ENCODE data around the gene SEC16A.
A peak's percentile ranks its signal among the peaks of the same experiment; 100 is the strongest.

Gene SEC16A

DNA sequence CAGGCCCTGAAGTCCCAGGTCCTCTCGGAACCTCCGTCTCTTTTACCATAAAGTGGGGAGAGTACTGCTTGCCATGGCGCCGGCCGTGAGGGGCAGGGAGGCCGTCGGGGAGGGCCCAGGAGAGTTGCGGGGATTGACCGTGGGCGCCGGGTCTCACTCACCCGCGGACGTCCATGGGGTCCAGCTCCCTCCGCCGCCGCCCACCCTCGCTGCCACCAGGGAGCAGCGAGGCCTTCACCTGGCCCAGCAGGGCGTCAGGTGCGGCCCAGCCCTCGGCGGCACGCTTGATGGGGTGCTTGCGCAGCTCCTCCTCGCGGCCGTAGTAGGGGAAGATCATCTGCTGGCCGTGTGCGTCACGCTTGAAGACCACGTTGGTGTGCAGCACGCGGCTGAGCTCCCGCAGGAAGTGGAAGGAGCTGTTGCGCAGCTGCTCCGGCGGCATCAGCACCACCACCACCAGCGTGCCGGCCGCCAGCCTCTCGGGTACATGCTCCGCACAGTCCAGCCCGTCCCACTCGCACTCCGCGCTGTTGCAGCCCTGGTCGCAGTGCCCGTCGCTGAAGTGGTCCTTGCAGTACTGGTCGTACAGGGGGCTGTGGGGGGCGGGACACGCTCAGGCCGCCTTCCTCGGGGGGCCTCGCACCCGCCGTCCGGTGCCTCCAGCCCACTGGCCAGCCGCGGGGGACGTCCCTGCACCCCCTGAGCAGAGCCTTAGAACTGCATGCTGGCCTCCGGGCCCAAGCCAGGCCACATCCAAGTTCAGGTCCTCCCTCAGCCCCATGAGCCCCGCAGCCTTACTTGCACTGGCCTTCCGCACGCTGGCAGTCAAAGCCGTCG lies 21.9 kb upstream of the SEC16A start:
- DNase-seq, result no peak

DNA sequence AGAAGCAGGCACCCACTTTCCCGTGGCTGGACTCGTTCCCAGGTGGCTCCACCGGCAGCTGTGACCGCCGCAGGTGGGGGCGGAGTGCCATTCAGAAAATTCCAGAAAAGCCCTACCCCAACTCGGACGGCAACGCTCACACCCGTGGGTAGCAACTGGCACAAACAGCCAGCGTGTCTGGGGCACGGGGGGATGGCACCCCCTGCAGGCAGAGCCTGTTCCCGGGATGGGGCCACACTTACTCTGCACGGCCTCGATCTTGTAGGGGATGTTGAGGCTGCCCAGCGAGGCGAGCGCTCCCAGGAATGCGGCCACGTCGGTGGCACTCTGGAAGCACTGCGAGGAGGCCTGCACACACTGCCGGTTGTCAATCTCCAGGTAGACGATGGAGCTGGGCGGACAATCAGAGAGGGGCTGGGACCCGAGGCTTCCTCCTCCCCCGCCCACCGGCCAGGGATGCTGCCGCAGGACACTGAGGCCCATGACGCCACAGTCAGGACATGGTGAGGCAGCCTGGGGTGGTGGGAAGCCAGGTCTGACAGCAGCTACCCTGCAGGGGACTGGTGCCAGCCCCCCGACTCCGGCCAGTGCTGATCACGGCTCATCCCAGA lies 20.2 kb upstream of the SEC16A start:
- no peak for DNase-seq

DNA sequence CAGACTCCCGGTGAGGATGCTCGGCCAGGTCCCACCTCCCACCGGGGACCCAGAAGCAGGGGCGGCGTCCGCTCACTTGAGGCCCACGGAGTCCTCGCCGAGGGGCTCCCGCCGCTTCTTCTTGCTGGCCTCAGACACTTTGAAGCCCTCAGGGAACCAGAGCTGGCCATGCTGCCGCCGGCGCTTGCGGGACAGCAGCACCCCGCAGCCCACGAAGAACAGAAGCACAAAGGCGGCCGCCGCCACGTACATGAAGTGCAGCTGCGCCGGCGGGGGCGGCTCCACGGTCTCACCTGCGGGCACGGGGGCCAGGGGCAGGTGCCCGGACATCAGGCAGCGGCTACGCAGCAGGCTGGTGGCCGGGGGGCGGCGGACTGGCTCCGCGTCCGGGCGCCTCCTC lies 19.4 kb upstream of the SEC16A start:
- no peak for DNase-seq

DNA sequence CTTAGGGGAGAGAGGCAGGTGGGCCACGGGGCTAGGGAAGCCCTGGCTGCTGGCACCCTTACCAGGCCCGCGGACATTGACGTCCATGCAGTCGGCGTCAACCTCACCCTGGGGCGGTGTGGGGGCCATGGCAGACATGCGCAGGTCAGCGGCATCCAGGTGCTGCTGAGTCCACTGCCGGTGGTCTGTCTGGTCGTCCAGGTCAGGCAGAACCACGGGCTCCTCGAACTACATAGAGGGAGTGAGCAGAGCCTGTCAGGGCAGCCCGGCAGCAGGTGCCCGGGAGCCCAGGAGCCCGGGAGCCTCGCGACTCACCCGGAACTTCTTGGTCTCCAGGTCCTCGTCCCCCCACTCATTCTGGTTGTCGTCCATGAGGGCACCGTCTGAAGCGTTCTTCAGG lies 18.8 kb upstream of the SEC16A start:
- DNase-seq, result no peak

DNA sequence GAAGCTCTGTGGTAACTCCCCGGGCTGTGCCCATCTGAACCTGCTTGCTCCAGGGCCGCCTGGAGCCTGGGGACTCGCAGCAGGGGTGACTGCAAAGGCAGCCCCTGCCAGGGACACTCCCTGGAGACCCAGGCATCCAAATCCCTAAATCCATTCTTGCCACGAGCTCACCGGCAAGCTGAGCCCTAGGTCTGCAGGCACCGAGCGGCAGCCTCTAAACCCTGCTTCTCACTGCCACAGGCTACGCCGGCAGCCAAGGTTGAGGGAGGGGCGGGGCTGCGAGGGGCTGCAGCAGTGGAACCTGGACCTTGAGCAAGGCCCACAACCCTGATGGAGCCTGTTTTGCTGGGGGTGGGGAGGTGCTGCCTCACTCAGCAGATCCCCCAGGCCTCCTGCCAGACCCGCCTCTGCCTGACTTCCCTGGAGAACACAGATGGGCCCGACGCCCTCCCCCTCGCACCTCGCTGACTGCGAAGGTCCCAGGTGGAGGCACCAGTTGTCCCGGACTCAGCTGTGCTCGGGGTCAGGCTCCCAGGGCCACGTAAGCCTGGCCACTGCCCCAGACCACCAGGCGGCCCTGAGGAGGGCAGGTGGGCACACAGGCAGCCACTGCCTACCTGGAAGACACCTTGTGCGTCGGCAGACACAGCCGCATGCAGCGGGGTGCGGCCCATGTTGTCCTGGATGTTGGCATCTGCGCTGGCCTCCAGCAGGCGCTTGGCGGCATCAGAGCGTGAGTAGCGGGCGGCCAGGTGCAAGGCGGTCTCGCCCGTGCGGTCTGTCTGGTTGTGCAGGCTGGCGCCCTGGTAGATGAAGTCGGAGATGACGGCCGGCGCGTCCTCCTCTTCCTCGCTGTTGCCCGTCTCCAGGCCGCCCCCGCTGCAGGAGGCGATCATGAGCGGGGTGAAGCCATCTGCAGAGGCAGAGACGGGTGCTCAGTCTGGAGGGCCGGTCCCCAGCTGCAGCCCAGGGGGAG lies 17.4 kb upstream of the SEC16A start:
- DNase-seq, result no peak

DNA sequence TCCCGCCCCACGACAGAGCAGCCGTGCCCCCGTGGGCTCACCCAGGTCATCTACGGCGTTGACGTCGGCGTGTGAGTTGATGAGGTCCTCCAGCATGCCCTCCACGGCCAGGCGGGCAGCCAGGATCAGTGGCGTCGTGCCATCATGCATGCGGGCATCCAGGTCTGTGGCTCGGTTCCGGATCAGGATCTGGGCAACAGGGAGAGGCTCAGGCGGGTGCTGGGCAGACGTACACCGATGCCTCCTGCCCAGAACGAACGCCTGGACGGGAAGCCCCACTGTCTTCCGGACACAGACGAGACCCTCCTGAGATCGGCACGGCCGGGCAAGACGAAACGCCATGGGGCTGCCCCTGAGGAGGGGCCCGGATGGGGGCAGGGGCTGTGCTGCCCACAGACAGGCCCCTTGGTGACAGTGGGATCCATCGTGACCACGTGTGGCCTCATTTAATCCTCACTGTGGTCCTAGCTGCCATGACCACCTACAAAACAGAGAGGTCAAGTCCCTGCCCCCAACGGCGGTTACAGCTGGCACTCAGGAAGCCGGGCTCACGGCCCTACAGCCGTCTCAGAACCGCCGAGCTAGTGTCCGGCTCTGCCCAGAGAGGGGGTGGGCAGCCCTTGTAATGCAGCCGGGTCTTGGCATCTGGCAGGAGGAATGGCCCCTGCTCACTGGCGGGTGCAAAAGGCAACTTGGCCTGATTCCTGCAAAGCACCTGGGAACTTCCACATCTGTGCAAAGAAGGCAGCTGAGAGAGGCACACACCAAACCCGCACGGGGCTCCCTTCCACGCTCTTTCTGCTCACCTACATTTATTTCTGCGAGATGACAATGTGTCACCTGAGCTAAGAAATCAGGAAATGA lies 16.5 kb upstream of the SEC16A start:
- no peak for DNase-seq

DNA sequence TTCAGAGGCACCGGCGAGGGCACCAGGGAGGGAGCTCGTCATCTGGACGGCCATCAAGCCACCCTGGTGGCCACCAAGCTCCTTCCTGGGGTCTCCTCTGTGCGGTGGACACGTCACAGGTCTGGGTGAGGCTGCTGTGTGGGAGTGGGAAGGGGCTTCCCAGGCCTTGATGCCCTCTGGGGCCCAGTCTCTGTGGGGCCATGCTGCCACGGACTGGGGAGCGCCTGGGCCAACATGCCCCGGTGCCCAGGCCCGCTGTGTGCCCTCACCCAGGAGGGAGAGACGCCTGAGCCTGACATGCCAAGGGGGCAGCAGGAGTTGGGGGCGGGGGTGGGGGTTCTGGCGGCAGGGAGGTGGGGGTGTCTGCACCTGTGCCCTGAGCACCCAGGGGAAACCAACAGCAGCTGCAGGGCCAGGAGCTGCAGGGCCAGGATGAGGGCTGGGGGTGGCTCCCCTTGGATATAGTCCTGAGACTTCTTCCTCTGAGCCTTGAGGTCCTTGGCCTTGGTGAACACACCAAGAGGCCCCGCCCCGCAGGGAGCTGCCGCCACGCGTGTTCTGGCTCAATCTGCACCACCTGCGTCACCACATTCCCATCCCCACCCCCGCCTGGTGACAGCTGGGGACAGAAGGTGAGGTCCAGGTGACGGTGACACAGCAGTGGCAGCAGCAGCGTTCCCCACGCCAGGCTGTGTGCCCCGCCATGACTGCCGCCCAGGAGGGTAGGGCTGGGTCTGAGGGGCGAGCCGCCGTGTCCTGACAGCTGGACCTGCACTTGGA lies 15.3 kb upstream of the SEC16A start:
- no peak for DNase-seq

DNA sequence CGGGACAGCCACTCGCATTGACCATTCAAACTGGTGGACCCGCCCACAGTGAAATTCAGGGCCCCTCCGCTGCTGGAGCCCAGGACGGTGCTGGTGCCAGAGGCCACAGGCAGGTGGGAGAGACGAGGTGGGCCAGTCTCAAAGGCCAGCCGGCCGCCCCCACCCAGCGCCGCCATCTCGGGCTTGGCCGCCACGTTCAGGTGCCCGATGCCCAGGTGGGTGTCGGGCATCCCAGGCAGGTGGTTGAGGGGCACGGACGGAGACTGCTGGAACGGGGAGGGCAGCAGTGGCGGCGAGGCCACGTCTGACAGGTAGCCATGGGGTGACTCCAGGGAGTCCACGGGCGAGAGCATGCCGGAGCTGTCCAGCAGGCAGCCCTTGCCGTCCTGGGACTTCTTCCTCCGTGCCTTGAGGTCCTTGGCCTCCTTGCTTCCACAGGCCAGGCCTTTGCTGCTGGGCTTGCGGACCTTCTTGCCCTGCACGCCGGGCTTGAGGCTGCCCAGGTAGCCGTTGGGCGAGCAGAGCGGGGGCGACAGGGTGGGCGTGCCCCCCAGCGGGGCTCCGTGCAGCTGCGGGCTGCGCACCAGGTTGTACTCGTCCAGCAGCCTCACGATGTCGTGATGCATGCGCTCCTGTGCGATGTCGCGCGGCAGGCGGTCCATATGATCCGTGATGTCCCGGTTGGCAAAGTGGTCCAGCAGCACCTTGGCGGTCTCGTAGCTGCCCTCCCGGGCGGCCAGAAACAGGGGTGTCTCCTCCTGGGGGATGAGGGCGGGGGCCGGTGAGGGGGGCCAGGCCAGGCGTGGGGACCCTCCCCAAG lies 14.2 kb upstream of the SEC16A start:
- DNase-seq, result no peak

DNA sequence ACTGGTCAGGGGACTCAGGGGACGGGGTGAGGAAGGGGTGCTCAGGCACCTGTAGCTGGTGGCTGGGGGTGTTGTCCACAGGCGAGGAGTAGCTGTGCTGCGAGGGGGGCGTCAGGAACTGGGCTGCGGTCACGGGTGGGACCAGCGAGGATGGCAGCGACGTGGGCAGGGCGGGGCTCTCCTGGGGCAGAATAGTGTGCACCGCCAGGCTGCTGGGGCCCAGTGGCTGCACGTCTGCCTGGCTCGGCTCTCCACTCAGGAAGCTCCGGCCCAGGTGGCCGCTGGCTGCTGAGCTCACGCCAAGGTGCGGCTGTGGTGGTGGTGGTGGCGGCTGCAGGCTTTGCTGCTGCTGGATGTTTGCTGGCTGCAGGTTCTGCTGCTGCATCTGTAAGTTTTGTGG lies 13.3 kb upstream of the SEC16A start:
- DNase-seq, result no peak

DNA sequence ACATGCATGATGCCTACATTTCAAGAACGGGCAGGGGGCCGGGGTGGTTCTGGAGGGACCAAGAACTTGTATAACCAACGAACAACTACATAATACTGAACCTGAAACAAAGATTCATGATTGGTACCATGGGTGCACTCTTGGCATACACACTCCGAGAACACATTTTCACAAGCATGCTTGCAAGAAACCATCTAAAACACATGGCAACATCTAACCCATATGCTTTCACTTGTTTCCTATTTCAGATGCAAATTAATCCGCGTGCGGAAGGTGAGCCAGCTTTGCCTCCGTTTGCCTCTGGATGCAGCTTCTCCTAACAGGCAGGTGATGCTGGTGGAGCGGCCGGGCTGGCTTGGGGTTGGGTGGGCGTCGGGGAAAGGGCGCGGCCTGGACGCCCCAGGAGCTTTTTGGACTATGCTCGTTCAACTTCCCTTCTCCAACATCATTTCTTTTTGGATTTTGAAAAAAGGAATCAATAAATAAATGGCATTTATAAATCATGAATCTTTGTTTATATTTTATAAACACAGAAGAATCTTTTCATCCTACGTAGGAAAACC lies 12.5 kb upstream of the SEC16A start:
- no peak for DNase-seq

DNA sequence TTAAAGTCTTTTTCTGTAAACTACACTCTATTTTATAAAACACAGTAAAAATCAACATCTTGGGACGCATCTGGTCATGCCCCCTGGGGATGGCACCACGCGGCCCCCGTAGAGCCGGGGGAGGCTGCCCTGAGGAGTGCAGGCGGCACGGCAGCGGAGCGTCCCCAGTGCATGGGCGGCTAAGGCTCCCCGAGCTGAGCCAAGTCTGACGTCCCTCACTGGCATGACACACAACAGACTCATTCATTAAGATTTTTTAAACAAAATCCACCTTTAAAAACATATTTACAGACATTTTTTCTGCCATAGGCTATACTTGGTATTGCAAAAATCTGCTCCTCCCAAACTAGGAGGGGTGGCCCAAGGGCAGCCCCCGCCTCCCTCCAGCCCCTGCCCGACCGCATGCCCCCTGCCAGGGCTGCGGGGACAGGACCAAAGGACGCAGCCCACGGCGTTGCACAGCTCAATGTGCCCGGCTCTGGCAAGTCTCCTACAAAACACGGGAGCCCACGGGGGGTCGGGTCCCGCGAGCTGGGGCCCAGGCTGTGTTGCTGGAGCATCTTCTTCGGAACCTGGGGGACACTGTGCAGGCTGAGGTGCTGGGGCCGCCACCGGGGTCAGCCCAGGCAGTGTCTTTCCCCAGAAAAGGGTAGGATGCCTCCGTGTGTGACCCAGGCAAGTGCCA lies 11.8 kb upstream of the SEC16A start:
- DNase-seq, result no peak

DNA sequence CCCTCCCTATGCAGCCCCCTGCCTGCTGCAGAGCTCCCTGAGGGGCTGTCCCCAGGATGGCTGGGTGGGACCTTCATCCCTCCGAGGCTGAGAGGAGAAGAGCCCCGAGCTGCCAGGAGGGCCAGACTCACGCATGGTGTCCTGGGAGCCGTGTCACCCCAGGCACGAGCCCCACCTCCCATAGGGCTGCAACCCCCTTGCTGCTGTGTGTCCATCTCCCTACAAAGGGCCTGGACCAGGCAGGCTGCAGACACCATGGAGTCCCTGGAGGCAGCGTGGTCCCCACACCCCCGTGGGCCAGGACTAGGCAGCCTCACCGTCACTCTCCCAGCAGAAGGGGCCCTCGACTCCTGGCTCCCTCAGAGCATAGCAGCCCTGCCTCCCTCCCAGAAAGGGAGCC lies 11.2 kb upstream of the SEC16A start:
- no peak for DNase-seq

DNA sequence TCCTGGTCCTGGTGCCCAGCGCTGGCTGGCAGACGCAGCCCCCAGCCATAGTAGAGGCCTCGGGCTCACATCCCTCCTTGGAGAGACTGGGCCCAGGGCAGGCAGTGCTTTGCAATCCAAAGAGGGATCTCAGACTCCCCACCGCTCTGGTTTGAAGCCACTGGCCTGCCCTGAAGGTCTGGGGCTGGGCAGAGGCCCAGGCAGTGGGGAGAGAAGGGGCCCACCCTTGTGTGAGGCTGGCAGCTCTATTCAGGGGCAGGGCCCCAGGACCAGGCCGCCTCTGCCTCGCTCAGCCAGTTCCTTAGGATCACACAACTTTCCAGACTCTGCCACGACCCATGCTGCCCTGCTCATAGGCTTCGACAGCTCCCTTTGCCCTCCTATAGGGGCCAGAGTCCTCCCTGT lies 10.7 kb upstream of the SEC16A start:
- DNase-seq, result no peak

DNA sequence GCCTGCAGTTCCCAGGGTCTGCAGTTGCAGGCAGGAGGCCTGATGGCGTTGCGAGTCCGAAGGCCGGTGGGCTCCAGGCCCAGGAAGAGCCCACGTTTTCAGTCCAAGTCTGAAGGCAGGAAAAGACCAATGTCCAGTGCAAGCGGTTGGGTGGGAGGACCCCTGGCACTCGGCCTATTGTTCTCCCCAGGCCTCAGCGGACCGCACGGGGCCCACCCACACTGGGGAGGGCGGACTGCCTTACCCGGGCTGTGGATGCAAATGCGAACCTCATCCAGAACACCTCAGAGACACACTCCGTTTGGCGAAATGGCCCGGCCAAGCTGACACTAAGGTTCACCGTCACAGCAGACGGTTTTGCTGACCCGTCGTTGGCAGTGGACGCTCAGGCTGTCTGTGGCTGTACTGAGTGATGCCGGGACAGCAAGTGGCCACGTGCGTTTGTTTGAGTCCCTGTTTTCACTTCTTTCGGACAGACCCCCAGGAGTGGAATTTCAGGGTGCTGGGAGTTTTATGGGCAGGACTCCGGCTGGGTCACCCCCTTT lies 10.2 kb upstream of the SEC16A start:
- no peak for DNase-seq

DNA sequence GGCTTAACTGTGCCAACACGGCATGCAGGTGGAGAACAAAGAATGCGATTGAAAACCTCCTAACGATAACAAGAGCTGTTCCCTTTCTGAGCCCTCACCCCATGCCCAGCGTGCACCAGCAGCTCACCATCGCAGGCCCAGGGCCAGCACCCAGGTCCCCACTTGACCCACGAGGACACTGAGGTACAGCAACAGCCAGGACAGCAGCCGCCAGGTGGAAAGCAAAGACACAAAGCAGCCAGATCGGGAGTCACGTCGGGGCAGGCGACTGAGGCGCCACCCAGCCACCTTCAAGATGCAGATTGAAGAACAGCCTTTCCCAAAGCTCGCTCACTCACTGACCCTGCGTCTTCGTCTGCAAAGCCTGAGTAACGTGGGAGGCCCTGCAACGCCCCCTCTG lies 6.9 kb upstream of the SEC16A start:
- DNase-seq, result no peak

DNA sequence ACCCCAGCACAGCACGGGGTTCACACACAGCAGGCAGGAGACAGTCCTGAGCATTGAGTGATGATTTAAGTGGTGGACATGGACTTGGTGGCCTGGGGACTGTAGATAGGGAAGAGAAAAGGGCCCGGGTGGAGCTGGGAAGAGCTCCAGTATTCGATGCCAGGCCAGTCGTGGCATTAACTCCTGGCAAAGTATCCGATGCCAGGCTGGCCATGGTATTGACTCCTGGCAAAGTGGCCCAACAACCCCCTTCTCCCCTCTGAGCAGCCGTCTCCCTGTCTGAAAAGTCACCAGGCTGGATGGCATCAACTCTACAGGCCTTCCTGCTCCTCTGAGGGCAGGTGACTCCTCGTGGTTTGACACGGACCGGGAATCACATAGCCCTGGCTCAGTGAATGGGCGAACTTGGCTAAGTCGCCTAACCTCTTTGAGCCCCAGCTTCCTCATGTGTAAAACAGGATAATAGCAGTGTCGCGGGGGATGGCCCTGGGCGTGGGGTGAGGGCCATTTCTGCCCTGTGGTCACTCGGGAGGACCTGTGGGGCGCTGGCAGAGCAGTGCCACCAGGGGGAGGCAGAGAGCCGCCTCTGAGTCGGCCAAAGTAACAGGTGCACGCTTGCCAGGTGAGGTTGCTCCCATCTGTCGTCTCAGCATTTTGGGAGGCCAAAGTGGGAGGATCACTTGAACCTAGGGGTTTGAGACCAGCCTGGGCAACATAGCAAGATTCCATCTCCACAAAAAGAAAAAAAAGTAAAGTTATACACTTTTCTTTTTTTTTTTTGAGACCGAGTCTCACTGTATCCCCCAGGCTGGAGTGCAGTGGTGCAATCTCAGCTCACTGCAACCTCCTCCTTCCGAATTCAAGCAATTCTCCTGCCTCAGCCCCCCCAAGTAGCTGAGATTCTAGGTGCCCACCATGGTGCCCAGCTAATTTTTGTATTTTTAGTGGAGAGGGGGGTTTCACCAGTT lies 5.7 kb upstream of the SEC16A start:
- DNase-seq, result peak; percentile 22

DNA sequence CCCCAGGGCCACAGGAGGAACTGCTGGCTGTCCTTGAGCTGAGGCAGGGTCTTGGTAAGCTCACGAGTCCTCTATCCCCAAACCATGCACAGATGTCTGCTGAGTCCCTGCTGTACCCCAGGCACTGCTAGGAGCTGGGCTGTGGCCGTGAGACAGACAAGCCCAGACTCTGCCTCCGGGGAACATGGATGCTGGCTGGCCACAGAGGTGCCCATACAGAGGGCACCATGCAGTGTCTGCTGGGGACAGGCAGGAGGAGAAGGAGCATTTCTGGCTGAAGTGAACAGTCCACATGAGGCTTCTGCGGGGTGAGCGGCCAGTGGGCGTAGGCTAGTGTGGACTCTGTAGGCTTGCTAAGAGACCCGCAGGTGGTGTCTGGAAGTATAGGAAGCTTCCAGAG lies 4.8 kb upstream of the SEC16A start:
- no peak for DNase-seq

All from NK-92 treated with Interleukin-12 subunit alpha and Interleukin-12 subunit beta, amount 100 ng/mL, for 24 hours (cell line).